IMR-90 (cell line): ENCODE data around the gene PROCR.

Experiments used
- BHLHE40 ChIP-seq: fragments of 150-350 bp; IDR thresholded peaks from 2 replicates; pipeline ENCODE4 v1.6.1; 2016; ENCODE audit warnings: mild to moderate bottlenecking, low read depth, low read length
- CEBPB ChIP-seq: IDR thresholded peaks from 2 replicates; pipeline ENCODE4 v1.6.1; 2012; ENCODE audit warnings: low read depth, low read length, improper control_type of control experiment
- FOS ChIP-seq: fragments of 150-350 bp; IDR thresholded peaks from 2 replicates; pipeline ENCODE4 v1.6.1; 2016; ENCODE audit warnings: low read depth, low read length
- MAZ ChIP-seq: IDR thresholded peaks from 2 replicates; pipeline ENCODE4 v1.6.1; 2012; ENCODE audit warnings: low read depth, mild to moderate bottlenecking, low read length, improper control_type of control experiment, moderate library complexity, borderline replicate concordance
- MXI1 ChIP-seq: IDR thresholded peaks from 2 replicates; pipeline ENCODE4 v1.6.1; 2012; ENCODE audit warnings: low read depth, mild to moderate bottlenecking, low read length, moderate library complexity, borderline replicate concordance
- POLR2A ChIP-seq: IDR thresholded peaks from 2 replicates; pipeline ENCODE4 v1.6.1; 2012; ENCODE audit warnings: mild to moderate bottlenecking, low read depth, low read length
- RAD21 ChIP-seq: IDR thresholded peaks from 2 replicates; pipeline ENCODE4 v1.6.1; 2012; ENCODE audit warnings: low read length, improper control_type of control experiment
- RCOR1 ChIP-seq: IDR thresholded peaks from 2 replicates; pipeline ENCODE4 v1.6.1; 2012; ENCODE audit warnings: mild to moderate bottlenecking, low read length, improper control_type of control experiment; ENCODE audit not compliant: insufficient replicate concordance
- RFX5 ChIP-seq: IDR thresholded peaks from 2 replicates; pipeline ENCODE4 v1.8.0; 2012; ENCODE audit warnings: low read depth, mild to moderate bottlenecking, low read length, moderate library complexity
- TF ChIP-seq, protein P1 (sequence below): conservative IDR thresholded peaks from 2 replicates; pipeline ENCODE4 v1.5.1; 2012; ENCODE audit warnings: mild to moderate bottlenecking, low read depth, low read length, improper control_type of control experiment
- TF ChIP-seq, protein P2 (sequence below): fragments of 150-350 bp; IDR thresholded peaks from 2 replicates; pipeline ENCODE4 v1.6.1; 2016; ENCODE audit warnings: low read depth, mild to moderate bottlenecking, low read length, moderate library complexity, borderline replicate concordance

DNA sequence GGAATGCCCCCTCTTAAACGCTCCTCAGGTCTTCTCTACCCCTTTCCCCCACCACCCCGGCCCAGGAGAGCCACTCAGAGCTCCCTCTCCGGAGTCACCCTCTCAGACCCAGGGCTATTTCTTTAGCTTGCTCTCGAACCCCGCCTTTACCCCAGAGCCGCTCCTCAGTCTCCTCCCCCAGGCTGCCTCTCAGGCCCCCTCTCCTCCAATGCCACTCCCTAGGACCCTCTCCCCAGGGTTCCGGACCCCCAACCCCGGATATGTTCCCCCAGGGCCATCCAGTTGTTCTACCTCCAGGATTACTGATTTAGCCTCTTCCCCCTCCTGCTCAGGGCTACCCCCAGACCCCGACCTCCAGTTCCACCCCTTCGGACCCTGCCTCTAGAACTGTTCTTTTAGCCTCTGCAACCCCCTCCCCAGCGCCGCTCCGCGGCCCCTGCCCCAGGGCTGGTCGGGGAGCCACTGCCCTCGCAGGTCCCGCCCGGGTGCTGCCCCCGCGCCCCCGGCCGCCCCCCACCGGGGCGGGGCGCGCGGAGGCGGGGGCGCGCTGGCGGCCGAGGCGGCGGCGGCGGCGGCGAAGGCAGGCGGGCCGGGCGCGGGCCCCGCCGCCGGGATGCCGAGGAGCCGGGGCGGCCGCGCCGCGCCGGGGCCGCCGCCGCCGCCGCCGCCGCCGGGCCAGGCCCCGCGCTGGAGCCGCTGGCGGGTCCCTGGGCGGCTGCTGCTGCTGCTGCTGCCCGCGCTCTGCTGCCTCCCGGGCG, 54.4 kb downstream of the PROCR start, which contains the start of gene MMP24:
- TF ChIP-seq, protein P1, sequence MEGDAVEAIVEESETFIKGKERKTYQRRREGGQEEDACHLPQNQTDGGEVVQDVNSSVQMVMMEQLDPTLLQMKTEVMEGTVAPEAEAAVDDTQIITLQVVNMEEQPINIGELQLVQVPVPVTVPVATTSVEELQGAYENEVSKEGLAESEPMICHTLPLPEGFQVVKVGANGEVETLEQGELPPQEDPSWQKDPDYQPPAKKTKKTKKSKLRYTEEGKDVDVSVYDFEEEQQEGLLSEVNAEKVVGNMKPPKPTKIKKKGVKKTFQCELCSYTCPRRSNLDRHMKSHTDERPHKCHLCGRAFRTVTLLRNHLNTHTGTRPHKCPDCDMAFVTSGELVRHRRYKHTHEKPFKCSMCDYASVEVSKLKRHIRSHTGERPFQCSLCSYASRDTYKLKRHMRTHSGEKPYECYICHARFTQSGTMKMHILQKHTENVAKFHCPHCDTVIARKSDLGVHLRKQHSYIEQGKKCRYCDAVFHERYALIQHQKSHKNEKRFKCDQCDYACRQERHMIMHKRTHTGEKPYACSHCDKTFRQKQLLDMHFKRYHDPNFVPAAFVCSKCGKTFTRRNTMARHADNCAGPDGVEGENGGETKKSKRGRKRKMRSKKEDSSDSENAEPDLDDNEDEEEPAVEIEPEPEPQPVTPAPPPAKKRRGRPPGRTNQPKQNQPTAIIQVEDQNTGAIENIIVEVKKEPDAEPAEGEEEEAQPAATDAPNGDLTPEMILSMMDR, result no peak
- TF ChIP-seq RAD21, result no peak
- TF ChIP-seq RCOR1, result no peak
- TF ChIP-seq POLR2A, result no peak
- TF ChIP-seq MXI1, result no peak
- TF ChIP-seq, protein P2, sequence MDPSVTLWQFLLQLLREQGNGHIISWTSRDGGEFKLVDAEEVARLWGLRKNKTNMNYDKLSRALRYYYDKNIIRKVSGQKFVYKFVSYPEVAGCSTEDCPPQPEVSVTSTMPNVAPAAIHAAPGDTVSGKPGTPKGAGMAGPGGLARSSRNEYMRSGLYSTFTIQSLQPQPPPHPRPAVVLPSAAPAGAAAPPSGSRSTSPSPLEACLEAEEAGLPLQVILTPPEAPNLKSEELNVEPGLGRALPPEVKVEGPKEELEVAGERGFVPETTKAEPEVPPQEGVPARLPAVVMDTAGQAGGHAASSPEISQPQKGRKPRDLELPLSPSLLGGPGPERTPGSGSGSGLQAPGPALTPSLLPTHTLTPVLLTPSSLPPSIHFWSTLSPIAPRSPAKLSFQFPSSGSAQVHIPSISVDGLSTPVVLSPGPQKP, result no peak
- no peak for TF ChIP-seq CEBPB
- no peak for TF ChIP-seq MAZ
- TF ChIP-seq RFX5, result no peak
- TF ChIP-seq FOS, result no peak
- TF ChIP-seq BHLHE40, result no peak
